GM18499 (cell line): ENCODE measurements around the gene NKTR.

Experiments used
- ATAC-seq: cut with Tn5 transposase; IDR thresholded peaks from one replicate; pipeline ENCODE4 v1.9.1; 2021; ENCODE audit warnings: moderate number of reproducible peaks; ENCODE audit not compliant: insufficient read depth, unreplicated experiment

Gene NKTR

GRCh38 chr3:42691816-42692666 is 91.6 kb downstream of the NKTR start:
- ATAC-seq, result no peak

GRCh38 chr3:42692667-42693529 is 92.4 kb downstream of the NKTR start:
- no peak for ATAC-seq

- no peak for ATAC-seq
Observed at GRCh38 chr3:42693530-42693930, 93.0 kb downstream of the NKTR start.

- no peak for ATAC-seq
Observed at GRCh38 chr3:42694366-42694765, 93.9 kb downstream of the NKTR start.

- ATAC-seq, result no peak
Observed at GRCh38 chr3:42696356-42697288, 96.1 kb downstream of the NKTR start.

- no peak for ATAC-seq
Observed at GRCh38 chr3:42697289-42698051, 97.0 kb downstream of the NKTR start.
